ENCODE results near the gene CMTM3.

DNA sequence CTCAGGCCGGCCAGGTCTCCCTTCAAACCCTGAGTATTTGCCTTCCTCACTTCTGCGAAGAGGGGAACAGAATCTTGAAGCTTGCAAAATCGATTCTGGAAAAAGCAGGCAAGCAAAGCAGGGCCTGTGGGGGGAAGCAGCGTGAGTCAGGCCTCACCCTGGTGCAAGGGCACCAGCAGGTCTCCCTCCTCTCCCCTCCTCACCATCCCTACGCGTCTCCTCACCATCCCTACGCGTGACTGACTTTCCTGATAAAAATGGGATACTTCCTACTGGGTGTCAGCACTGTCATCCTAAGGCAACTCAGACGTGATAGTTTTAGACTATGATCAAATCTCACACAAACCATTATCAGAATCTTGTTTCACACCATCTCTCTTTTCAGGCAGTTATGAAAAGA is 12.1 kb downstream of the CMTM3 start:
- TF ChIP-seq POLR2A (IDR thresholded peaks at IDR 0.05) (no peak), POLR2AphosphoS5 (IDR thresholded peaks at IDR 0.05) (no peak)
- TF ChIP-seq, protein P1, sequence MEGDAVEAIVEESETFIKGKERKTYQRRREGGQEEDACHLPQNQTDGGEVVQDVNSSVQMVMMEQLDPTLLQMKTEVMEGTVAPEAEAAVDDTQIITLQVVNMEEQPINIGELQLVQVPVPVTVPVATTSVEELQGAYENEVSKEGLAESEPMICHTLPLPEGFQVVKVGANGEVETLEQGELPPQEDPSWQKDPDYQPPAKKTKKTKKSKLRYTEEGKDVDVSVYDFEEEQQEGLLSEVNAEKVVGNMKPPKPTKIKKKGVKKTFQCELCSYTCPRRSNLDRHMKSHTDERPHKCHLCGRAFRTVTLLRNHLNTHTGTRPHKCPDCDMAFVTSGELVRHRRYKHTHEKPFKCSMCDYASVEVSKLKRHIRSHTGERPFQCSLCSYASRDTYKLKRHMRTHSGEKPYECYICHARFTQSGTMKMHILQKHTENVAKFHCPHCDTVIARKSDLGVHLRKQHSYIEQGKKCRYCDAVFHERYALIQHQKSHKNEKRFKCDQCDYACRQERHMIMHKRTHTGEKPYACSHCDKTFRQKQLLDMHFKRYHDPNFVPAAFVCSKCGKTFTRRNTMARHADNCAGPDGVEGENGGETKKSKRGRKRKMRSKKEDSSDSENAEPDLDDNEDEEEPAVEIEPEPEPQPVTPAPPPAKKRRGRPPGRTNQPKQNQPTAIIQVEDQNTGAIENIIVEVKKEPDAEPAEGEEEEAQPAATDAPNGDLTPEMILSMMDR (IDR thresholded peaks at IDR 0.05) = no peak

Measured in upper lobe of left lung (tissue), 4 donors.